Endodermal cell (in vitro differentiated cells): ENCODE data around the gene ZDHHC19. TPM values are rescaled to one million over a fixed set of nuclear protein-coding genes. Genes with fewer than 3 reads are reported as not detected.

Experiments
- DNase-seq: peaks from one replicate; pipeline ENCODE4 v3.0.0-alpha.2; 2017
- H3K27ac ChIP-seq: 2 replicates; pipeline ENCODE4 v1.5.1; 2013; ENCODE audit warnings: mild to moderate bottlenecking, low read depth, low read length, moderate library complexity
- H3K27me3 ChIP-seq: 2 replicates; pipeline ENCODE4 v1.6.1; 2013; ENCODE audit warnings: mild to moderate bottlenecking, low read length, moderate library complexity; ENCODE audit not compliant: insufficient read depth, control insufficient read depth, poor library complexity, severe bottlenecking
- H3K36me3 ChIP-seq: 2 replicates; pipeline ENCODE4 v1.7.0; 2013; ENCODE audit warnings: mild to moderate bottlenecking, low read length, moderate library complexity; ENCODE audit not compliant: control insufficient read depth, insufficient read depth
- H3K4me1 ChIP-seq: one replicate; pipeline ENCODE4 v1.7.0; 2013; ENCODE audit warnings: low read length; ENCODE audit not compliant: control insufficient read depth, insufficient read depth
- H3K4me3 ChIP-seq: 2 replicates; pipeline ENCODE4 v1.5.1; 2013; ENCODE audit warnings: mild to moderate bottlenecking, low read length, moderate library complexity
- H3K9ac ChIP-seq: 2 replicates; pipeline ENCODE4 v1.6.1; 2013; ENCODE audit warnings: mild to moderate bottlenecking, low read length, moderate library complexity; ENCODE audit not compliant: poor library complexity, severe bottlenecking; ENCODE audit errors: extremely low read depth
- H3K9me3 ChIP-seq: 2 replicates; pipeline ENCODE4 v1.6.1; 2013; ENCODE audit warnings: mild to moderate bottlenecking, low read length, moderate library complexity; ENCODE audit not compliant: control insufficient read depth
- H3K27ac Mint-ChIP-seq: 2 replicates; pipeline ENCODE4 v1.8.0; 2020; ENCODE audit warnings: mixed read lengths
- H3K27me3 Mint-ChIP-seq: 2 replicates; pipeline ENCODE4 v1.8.0; 2021; ENCODE audit warnings: mild to moderate bottlenecking, mixed read lengths; ENCODE audit not compliant: insufficient read depth
- H3K36me3 Mint-ChIP-seq: 2 replicates; pipeline ENCODE4 v1.8.0; 2020; ENCODE audit warnings: low read depth, mixed read lengths
- H3K4me1 Mint-ChIP-seq: 2 replicates; pipeline ENCODE4 v1.8.0; 2020; ENCODE audit warnings: mixed read lengths
- H3K4me3 Mint-ChIP-seq: 2 replicates; pipeline ENCODE4 v1.8.0; 2020; ENCODE audit warnings: mild to moderate bottlenecking, moderate library complexity, mixed read lengths
- H3K9me3 Mint-ChIP-seq: 2 replicates; pipeline ENCODE4 v1.8.0; 2020; ENCODE audit warnings: mild to moderate bottlenecking, mixed read lengths
- WGBS, 2 experiments: methylation state at CpG; one replicate each; pipeline versions ENCODE4 v1.1.5 to v1.1.7; 2013; ENCODE audit warnings: missing lambda C conversion rate in 2 of 2, mixed read lengths in 1 of 2; ENCODE audit not compliant: insufficient coverage in 1 of 2, insufficient read length in 1 of 2; 5-methylcytosine and 5-hydroxymethylcytosine counted together
- total RNA-seq, 2 donors: library from RNA; stranded (reverse); fragmentation: NEBNext Ultra II Directional in 1 of 2; extraction: Animal tissue kit (Norgen Biotek cat#: 25700) in 1 of 2; gene quantifications; 2 replicates in 1 of 2; 3 replicates in 1 of 2; pipeline ENCODE4 v1.2.1, GENCODE V29; 2021
- TF ChIP-seq, protein P1 (sequence below): fragments of 200-600 bp; sonication (generic); conservative IDR thresholded peaks from 2 replicates; pipeline ENCODE4 v1.5.0; 2021; ENCODE audit warnings: antibody characterized with exemption, mild to moderate bottlenecking

ZDHHC19 gene
- total RNA-seq, 2 donors from 2014 or later, result 0.86 TPM; not detected in 1

GRCh38 chr3:196222876-196223595 is 11.8 kb upstream of the ZDHHC19 start:
- no peaks in the 10 kb centered on the region for H3K36me3 ChIP-seq
- Mint-ChIP-seq H3K27ac (no peak overlapping the region), H3K4me3 (no peak overlapping the region), H3K9me3 (no peaks in the 10 kb centered on the region), H3K4me1 (peaks cover 12% of the 10 kb centered on the region), H3K27me3 (peaks cover 2% of the 10 kb centered on the region), H3K36me3 (no peaks in the 10 kb centered on the region)
- H3K4me3 ChIP-seq, result no peak overlapping the region
- H3K9me3 ChIP-seq, result no peaks in the 10 kb centered on the region
- no peaks in the 10 kb centered on the region for H3K27me3 ChIP-seq
- WGBS, 2 experiments, result 82 to 86% methylated on average over 14 to 18 of the region's 19 CpGs
- no peak overlapping the region for H3K27ac ChIP-seq
- no peak for DNase-seq
- TF ChIP-seq, protein P1, sequence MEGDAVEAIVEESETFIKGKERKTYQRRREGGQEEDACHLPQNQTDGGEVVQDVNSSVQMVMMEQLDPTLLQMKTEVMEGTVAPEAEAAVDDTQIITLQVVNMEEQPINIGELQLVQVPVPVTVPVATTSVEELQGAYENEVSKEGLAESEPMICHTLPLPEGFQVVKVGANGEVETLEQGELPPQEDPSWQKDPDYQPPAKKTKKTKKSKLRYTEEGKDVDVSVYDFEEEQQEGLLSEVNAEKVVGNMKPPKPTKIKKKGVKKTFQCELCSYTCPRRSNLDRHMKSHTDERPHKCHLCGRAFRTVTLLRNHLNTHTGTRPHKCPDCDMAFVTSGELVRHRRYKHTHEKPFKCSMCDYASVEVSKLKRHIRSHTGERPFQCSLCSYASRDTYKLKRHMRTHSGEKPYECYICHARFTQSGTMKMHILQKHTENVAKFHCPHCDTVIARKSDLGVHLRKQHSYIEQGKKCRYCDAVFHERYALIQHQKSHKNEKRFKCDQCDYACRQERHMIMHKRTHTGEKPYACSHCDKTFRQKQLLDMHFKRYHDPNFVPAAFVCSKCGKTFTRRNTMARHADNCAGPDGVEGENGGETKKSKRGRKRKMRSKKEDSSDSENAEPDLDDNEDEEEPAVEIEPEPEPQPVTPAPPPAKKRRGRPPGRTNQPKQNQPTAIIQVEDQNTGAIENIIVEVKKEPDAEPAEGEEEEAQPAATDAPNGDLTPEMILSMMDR, result no peak
- H3K9ac ChIP-seq, result no peak overlapping the region
- H3K4me1 ChIP-seq, result peaks cover 6% of the 10 kb centered on the region

- Histone ChIP-seq H3K27ac (no peak overlapping the region), H3K4me3 (no peak overlapping the region), H3K9me3 (no peaks in the 10 kb centered on the region), H3K36me3 (no peaks in the 10 kb centered on the region), H3K27me3 (no peaks in the 10 kb centered on the region), H3K9ac (no peak overlapping the region), H3K4me1 (peaks cover 6% of the 10 kb centered on the region)
- no peak overlapping the region for H3K27ac Mint-ChIP-seq
- no peaks in the 10 kb centered on the region for H3K9me3 Mint-ChIP-seq
- peaks cover 6% of the 10 kb centered on the region for H3K27me3 Mint-ChIP-seq
- DNase-seq, result no peak
- H3K36me3 Mint-ChIP-seq, result no peaks in the 10 kb centered on the region
- WGBS, 2 experiments, result 96 to 99% methylated on average over 6 to 7 of the region's 7 CpGs
- H3K4me3 Mint-ChIP-seq, result no peak overlapping the region
- TF ChIP-seq, protein P1, result no peak
- H3K4me1 Mint-ChIP-seq, result peaks cover 12% of the 10 kb centered on the region
Observed at GRCh38 chr3:196220991-196221390, 9.8 kb upstream of the ZDHHC19 start.

DNA sequence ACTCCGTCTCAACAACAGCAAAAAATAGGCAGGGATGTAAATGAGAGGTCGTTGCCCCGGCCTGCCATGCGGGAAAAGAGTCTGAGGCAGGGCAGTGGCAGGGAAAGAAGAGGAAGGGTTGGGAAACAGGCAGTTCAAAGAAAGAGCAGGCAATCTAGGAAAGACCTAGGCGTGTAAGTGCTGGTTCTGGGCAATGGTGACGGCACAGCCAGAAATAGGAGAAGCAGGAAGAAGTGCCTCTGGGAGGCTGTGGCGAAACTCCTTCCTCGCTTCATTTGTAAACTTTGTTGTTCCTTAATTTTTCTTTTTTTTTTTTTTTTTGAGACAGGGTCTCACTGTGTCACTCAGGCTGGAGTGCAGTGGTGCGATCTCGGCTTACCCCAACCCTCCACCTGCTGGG is 9.4 kb upstream of the ZDHHC19 start:
- no peaks in the 10 kb centered on the region for H3K36me3 Mint-ChIP-seq
- Histone ChIP-seq H3K27me3 (no peaks in the 10 kb centered on the region), H3K36me3 (no peaks in the 10 kb centered on the region), H3K9ac (no peak overlapping the region), H3K4me3 (no peak overlapping the region), H3K9me3 (no peaks in the 10 kb centered on the region), H3K27ac (no peak overlapping the region), H3K4me1 (peaks cover 6% of the 10 kb centered on the region)
- no peak for DNase-seq
- 94 to 96% methylated on average over 6 to 10 of the region's 10 CpGs for WGBS, 2 experiments
- TF ChIP-seq, protein P1, result no peak
- H3K27me3 Mint-ChIP-seq, result peaks cover 6% of the 10 kb centered on the region
- H3K27ac Mint-ChIP-seq, result no peak overlapping the region
- peaks cover 12% of the 10 kb centered on the region for H3K4me1 Mint-ChIP-seq
- no peaks in the 10 kb centered on the region for H3K9me3 Mint-ChIP-seq
- H3K4me3 Mint-ChIP-seq, result no peak overlapping the region
